Measurements from ENCODE around the gene NOL4L.

NOL4L gene

GRCh38 chr20:32440758-32441078 is 144.4 kb downstream of the NOL4L start:
- DNase-seq = no peak

- DNase-seq = no peak
Measured at GRCh38 chr20:32440069-32440757, 144.9 kb downstream of the NOL4L start.

GRCh38 chr20:32439132-32439829 is 145.9 kb downstream of the NOL4L start:
- no peak for DNase-seq

- no peak for DNase-seq
Measured at GRCh38 chr20:32438331-32438858, 146.7 kb downstream of the NOL4L start.

GRCh38 chr20:32437391-32438074 is 147.6 kb downstream of the NOL4L start:
- DNase-seq = no peak

GRCh38 chr20:32436968-32437367 is 148.2 kb downstream of the NOL4L start:
- DNase-seq = no peak

GRCh38 chr20:32436142-32436861 is 148.8 kb downstream of the NOL4L start:
- DNase-seq = no peak

GRCh38 chr20:32435449-32436107 is 149.6 kb downstream of the NOL4L start:
- no peak for DNase-seq

- DNase-seq = no peak
Measured at GRCh38 chr20:32434434-32434833, 150.7 kb downstream of the NOL4L start.

GRCh38 chr20:32433311-32434021 is 151.7 kb downstream of the NOL4L start:
- no peak for DNase-seq

GRCh38 chr20:32432277-32432676 is 152.9 kb downstream of the NOL4L start:
- no peak for DNase-seq

GRCh38 chr20:32431457-32431856 is 153.7 kb downstream of the NOL4L start:
- DNase-seq = no peak

GRCh38 chr20:32429745-32430360 is 155.3 kb downstream of the NOL4L start:
- no peak for DNase-seq

GRCh38 chr20:32429343-32429742 is 155.8 kb downstream of the NOL4L start:
- no peak for DNase-seq

GRCh38 chr20:32427996-32428395 is 157.1 kb downstream of the NOL4L start:
- DNase-seq = no peak

GRCh38 chr20:32421290-32421689 is 163.8 kb downstream of the NOL4L start:
- no peak for DNase-seq

- no peak for DNase-seq
Measured at GRCh38 chr20:32418376-32418775, 166.8 kb downstream of the NOL4L start.

GRCh38 chr20:32416206-32416605 is 168.9 kb downstream of the NOL4L start:
- DNase-seq = no peak

GRCh38 chr20:32415494-32415893 is 169.6 kb downstream of the NOL4L start:
- no peak for DNase-seq

GRCh38 chr20:32411955-32412706 is 173.0 kb downstream of the NOL4L start:
- DNase-seq = no peak
